Measurements from ENCODE around the gene RPAP3.

DNA sequence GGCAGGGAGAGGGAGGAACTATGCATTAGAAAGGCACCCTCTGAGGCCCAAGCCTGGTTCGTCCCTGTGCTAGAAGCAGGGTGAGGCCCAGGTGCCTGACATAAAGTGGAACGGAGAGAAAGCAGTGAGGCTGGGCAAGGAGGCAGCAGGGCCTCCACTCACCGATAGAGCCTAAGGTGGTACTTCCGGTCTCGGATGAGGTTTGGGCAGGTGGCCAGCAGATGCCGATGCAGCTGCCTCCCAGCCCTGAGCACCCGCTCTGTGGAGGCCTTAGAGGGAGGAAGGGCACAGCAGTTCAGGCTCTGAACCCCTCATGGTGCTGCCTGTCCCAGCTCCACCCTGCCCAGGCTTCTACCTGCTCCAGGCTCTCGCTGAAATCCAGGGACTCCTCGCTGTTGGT, 45.7 kb upstream of the RPAP3 start:
- TF ChIP-seq, protein P1, sequence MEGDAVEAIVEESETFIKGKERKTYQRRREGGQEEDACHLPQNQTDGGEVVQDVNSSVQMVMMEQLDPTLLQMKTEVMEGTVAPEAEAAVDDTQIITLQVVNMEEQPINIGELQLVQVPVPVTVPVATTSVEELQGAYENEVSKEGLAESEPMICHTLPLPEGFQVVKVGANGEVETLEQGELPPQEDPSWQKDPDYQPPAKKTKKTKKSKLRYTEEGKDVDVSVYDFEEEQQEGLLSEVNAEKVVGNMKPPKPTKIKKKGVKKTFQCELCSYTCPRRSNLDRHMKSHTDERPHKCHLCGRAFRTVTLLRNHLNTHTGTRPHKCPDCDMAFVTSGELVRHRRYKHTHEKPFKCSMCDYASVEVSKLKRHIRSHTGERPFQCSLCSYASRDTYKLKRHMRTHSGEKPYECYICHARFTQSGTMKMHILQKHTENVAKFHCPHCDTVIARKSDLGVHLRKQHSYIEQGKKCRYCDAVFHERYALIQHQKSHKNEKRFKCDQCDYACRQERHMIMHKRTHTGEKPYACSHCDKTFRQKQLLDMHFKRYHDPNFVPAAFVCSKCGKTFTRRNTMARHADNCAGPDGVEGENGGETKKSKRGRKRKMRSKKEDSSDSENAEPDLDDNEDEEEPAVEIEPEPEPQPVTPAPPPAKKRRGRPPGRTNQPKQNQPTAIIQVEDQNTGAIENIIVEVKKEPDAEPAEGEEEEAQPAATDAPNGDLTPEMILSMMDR (IDR thresholded peaks at IDR 0.05): no peak
- TF ChIP-seq POLR2A (IDR thresholded peaks at IDR 0.05): no peak
- TF ChIP-seq EP300 (IDR thresholded peaks at IDR 0.05): no peak

Measured in ovary (tissue), 3 donors.